ENCODE data around the gene DNAJC5G.
A peak's percentile ranks its signal among the peaks of the same experiment; 100 is the strongest.
"Not testable (repeated sequence)": the region's sequence is repeated elsewhere in the genome, so short reads cannot be mapped to it uniquely, and the experiment has no call there.

Gene DNAJC5G

GRCh38 chr2:27265536-27265870 lies 9.7 kb upstream of the DNAJC5G start:
- Histone ChIP-seq H3K27ac (no peak overlapping the region), H3K27me3 (ENCODE audit: insufficient read depth, low read depth, severe bottlenecking) (peaks cover 29% of the 10 kb centered on the region), H3K36me3 (no peaks in the 10 kb centered on the region), H3K9me3 (ENCODE audit: severe bottlenecking) (no peaks in the 10 kb centered on the region), H3K4me3 (ENCODE audit: low read depth, low read length) (no peak overlapping the region)
- no peak for TF ChIP-seq CTCF (IDR thresholded peaks at IDR 0.05; ENCODE audit: low read depth, low read length)
- DNase-seq = no peak

GRCh38 chr2:27268296-27268695 lies 6.9 kb upstream of the DNAJC5G start:
- not testable (repeated sequence) for H3K4me3 ChIP-seq (ENCODE audit: low read depth, low read length); DNase-seq; H3K27me3 ChIP-seq (ENCODE audit: insufficient read depth, low read depth, severe bottlenecking); H3K9me3 ChIP-seq (ENCODE audit: severe bottlenecking); H3K36me3 ChIP-seq; H3K27ac ChIP-seq

- no peak for TF ChIP-seq CTCF (IDR thresholded peaks at IDR 0.05; ENCODE audit: low read depth, low read length)
- no peak overlapping the region for H3K4me3 ChIP-seq (ENCODE audit: low read depth, low read length)
- no peak for DNase-seq
- no peaks in the 10 kb centered on the region for H3K36me3 ChIP-seq
- H3K27me3 ChIP-seq (ENCODE audit: insufficient read depth, low read depth, severe bottlenecking) = no peaks in the 10 kb centered on the region
- no peak overlapping the region for H3K27ac ChIP-seq
- H3K9me3 ChIP-seq (ENCODE audit: severe bottlenecking) = no peaks in the 10 kb centered on the region
These were observed 5.1 kb upstream of the DNAJC5G start for GRCh38 chr2:27270131-27270530.

- no peak overlapping the region for H3K27ac ChIP-seq
- H3K4me3 ChIP-seq (ENCODE audit: low read depth, low read length) = no peak overlapping the region
- no peaks in the 10 kb centered on the region for H3K27me3 ChIP-seq (ENCODE audit: insufficient read depth, low read depth, severe bottlenecking)
- DNase-seq = no peak
- H3K9me3 ChIP-seq (ENCODE audit: severe bottlenecking) = no peaks in the 10 kb centered on the region
- TF ChIP-seq CTCF (IDR thresholded peaks at IDR 0.05; ENCODE audit: low read depth, low read length) = no peak
- no peaks in the 10 kb centered on the region for H3K36me3 ChIP-seq
These were observed 4.6 kb upstream of the DNAJC5G start for GRCh38 chr2:27270670-27271069.

- no peaks in the 10 kb centered on the region for H3K36me3 ChIP-seq
- no peak overlapping the region for H3K4me3 ChIP-seq (ENCODE audit: low read depth, low read length)
- DNase-seq = no peak
- no peaks in the 10 kb centered on the region for H3K27me3 ChIP-seq (ENCODE audit: insufficient read depth, low read depth, severe bottlenecking)
- no peaks in the 10 kb centered on the region for H3K9me3 ChIP-seq (ENCODE audit: severe bottlenecking)
- no peak for TF ChIP-seq CTCF (IDR thresholded peaks at IDR 0.05; ENCODE audit: low read depth, low read length)
- H3K27ac ChIP-seq = no peak overlapping the region
These were observed 3.4 kb upstream of the DNAJC5G start for GRCh38 chr2:27271631-27272340.

- not testable (repeated sequence) for H3K4me3 ChIP-seq (ENCODE audit: low read depth, low read length); H3K9me3 ChIP-seq (ENCODE audit: severe bottlenecking); H3K27me3 ChIP-seq (ENCODE audit: insufficient read depth, low read depth, severe bottlenecking); H3K36me3 ChIP-seq; H3K27ac ChIP-seq
- peak; percentile 66 for DNase-seq
These were observed 2.4 kb upstream of the DNAJC5G start for GRCh38 chr2:27272537-27273522.

All from WERI-Rb-1 (cell line).